GM18951 (cell line): Measurements from ENCODE around the gene GFOD1.

ENCODE experiments used
- POLR2A ChIP-seq: IDR thresholded peaks from 4 replicates; pipeline ENCODE4 v1.6.1; 2011; ENCODE audit warnings: mild to moderate bottlenecking; ENCODE audit not compliant: insufficient read length, insufficient read depth; ENCODE audit errors: extremely low read depth
- in situ Hi-C: fragments of 300-500 bp; cut with MboI; formaldehyde crosslinking; loops from one replicate; pipeline ENCODE4 v1.12.0; 2022; ENCODE audit warnings: low sequenced_read_pairs, mixed read lengths, inconsistent platforms; ENCODE audit not compliant: unreplicated experiment

Gene GFOD1

DNA sequence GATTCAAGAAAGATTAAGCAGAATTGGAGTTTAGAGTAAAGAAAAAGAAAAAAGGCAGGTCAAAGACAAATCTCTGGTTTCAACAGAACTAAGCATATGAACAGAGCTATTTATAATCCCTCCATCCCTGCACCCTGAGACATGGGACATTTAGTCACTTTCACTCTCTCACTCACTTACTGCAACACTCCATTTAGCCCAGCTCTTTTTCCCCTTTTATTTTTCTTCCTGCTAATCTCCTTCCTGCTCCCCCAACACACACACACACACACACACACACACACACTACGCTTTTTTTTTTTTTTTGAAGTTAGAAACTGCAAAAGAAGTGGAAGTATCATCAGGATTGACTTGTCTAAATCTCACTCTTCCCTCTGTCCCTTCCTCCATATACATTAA, 113.9 kb downstream of the GFOD1 start:
- in situ Hi-C loops, result no loop called here
- no peak for TF ChIP-seq POLR2A

DNA sequence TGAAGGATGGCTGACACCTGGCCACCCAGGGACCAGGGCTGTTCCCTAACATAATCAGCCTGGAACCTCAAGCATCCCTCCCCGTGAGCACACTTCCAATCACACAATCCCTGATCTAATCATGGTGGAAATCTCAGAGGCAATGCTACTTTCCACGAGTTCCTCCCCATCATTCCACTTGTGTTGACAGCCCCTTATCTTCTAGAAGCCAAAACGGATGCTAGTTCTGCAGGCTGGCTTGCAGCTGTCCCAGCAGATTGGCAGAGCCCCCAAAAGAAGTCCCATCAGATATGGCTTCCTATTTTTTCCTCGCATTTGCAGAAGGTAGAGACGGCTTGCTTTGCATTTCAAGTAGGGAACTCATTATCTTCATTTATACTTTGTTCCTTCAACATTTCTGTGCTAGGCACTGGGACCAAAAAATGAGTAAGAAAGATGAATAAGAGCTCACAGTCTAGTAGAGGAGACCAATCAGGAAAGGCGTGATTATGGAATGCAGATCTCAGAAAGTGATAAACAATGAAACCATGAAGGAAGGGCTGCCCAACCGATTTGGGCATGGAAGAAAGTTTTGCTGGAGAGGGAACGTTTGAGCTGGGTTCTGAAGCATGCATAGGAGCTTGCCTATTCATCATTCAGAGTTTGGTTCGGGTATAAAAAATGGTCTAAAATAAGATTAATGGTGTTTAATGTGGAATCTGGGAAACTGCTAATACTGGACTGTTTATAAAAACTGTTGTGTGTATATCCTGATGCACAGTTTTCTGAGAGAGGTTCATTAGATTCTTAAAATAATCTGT, 114.5 kb downstream of the GFOD1 start:
- in situ Hi-C loops, result no loop called here
- no peak for TF ChIP-seq POLR2A

DNA sequence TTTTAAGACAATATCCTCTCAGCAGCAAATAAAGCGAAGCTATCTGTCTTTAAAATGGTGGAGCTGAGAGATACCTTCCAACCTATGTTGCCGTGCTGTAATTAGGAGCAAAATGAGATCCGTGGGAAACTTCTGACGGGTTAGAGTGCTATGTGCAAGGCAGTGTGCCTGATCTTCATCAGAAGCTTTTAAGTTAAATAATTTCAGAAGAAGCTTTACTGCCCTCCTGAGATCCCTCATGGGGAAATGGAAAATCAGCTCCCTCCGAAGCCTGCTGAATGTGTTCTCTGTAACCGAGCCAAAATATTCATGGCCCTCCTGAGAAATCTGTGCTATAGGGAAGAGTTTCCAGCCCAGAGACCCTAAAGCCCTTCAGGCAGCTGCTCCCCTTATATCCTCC, 115.3 kb downstream of the GFOD1 start:
- TF ChIP-seq POLR2A, result no peak
- in situ Hi-C loops, result no loop called here

GRCh38 chr6:13371421-13372072, 115.9 kb downstream of the GFOD1 start:
- in situ Hi-C loops, result no loop called here
- TF ChIP-seq POLR2A, result no peak

- in situ Hi-C loops, result no loop called here
- TF ChIP-seq POLR2A, result no peak
Observed at GRCh38 chr6:13370623-13371022, 116.8 kb downstream of the GFOD1 start.

- in situ Hi-C loops, result no loop called here
- no peak for TF ChIP-seq POLR2A
Observed at GRCh38 chr6:13369591-13369990, 117.8 kb downstream of the GFOD1 start.

DNA sequence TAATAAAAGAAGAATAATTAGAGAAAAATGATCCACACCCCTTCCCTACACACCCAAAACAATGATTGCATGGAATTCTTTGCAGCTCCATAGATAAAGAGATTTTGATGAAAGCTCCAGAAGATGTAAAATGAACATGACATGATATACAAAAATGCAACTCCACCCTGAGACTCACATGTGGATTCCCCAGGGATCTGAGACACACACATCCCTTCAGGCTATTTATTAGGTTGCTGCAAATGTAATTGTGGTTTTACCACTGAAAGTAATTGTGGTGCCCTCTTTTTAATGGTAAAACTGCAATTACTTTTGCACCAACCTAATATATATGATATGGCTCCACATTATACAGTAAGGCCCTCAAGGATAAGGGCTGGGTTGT, 118.7 kb downstream of the GFOD1 start:
- no peak for TF ChIP-seq POLR2A
- in situ Hi-C loops, result no loop called here

GRCh38 chr6:13368079-13368730, 119.2 kb downstream of the GFOD1 start:
- in situ Hi-C loops, result no loop called here
- no peak for TF ChIP-seq POLR2A

DNA sequence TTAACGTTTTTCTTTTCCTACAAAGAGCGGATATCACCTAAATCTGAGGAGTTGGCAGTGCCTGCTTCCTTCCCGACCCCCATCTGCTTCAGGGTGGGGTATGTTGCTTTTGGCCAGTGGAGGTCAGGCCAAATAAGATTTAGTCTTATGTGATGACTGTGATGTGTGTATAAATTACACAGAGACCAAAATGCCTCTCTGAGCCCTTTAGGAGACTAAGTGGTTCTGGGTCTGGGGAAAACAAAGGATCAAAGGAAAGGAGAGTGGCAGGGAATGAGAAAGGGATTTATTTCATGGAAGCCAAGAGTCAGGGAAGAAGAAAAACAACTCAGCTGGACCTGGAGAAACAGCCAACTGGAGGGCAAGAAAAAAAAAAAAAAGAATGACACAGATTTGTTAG, 120.0 kb downstream of the GFOD1 start:
- TF ChIP-seq POLR2A, result no peak
- in situ Hi-C loops, result no loop called here

DNA sequence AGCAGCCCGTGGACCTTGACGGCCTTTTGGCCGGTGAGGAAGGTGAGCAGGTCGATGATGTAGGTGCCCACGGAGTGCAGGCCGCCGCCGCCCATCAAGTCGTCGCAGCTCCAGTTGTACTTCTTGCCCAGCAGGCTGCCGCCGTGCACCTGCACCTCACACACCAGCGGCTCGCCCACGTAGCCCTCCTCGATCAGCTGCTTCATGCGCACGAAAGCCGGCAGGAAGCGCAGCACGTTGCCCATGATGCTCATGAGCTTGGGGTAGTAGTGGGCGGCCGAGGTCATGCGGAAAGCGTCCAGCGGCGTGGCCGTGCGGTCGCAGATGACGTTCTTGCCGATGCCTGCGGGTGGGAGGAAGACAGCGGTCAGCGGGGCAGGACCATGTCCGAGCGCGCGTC, 122.1 kb downstream of the GFOD1 start:
- in situ Hi-C loops, result no loop called here
- no peak for TF ChIP-seq POLR2A

GRCh38 chr6:13364842-13365241, 122.6 kb downstream of the GFOD1 start:
- no peak for TF ChIP-seq POLR2A
- in situ Hi-C loops, result no loop called here

DNA sequence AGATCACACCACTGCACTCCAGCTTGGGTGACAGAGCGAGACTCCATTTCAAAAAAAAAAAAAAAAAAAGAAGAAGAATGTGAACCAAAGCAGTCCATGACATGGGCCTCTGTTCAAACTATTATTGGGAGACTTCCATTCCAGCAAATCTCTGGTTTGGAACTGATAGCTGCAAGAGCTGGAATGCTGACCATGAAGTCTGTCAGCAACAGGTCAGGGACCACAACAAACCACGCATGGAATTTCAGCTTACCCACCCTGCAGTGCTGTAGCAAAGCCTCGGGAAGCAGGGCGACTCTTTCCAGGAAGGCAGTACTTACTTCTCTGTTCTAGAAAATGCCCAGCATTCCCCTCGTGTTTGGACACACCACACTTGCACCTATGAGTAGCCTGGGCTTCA, 125.0 kb downstream of the GFOD1 start:
- in situ Hi-C loops, result no loop called here
- no peak for TF ChIP-seq POLR2A

GRCh38 chr6:13360671-13361540, 126.5 kb downstream of the GFOD1 start:
- in situ Hi-C loops, result no loop called here
- no peak for TF ChIP-seq POLR2A
